Effector CD8-positive, alpha-beta T cell (primary cell): ENCODE data around the gene RAB14.
"Not testable (repeated sequence)": the region's sequence is repeated elsewhere in the genome, so short reads cannot be mapped to it uniquely, and the experiment has no call there.

Source experiments
- DNase-seq: peaks from one replicate; lab custom pipeline; 2025; lab: John Stamatoyannopoulos, UW

The RAB14 gene

GRCh38 chr9:121156263-121156731 is 45.4 kb downstream of the RAB14 start:
- DNase-seq: no peak

DNA sequence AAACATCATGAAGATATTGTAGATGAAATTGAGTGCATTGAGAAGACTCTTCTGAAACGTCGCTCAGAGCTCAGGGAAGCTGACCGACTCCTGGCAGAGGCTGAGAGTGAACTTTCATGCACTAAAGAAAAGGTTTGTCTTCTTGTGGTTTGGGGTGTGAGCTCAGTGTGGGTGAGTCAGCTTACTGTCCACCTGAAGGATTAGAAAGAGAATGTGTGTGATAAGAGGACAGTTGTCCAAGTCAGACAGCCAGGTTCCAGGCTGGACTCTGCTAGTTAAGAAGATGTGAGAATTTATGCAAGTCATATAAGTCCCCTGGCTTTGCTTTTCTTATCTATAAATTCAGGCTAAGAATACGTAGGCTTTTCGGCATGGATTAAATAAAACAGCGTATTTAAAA is 46.9 kb downstream of the RAB14 start:
- DNase-seq: no peak

DNA sequence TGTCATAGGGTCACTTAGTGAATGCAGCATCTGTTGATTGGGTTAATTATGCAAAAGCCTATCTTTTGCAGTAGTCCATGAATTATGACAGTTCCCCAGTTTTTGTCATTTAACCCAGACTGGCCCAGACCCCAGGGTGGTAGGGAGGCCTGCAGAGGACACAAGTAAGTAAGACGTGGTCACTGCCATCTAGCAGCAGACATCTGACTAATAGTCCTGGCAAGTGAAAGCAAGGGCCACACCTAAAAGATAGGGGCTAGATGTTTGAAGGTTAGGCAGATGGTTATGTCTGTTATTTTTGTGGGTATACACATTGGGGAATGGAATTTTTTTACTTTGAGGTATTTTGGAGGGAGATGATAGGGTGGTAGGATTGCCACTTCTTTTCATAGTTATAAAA is 48.0 kb downstream of the RAB14 start:
- no peak for DNase-seq

DNA sequence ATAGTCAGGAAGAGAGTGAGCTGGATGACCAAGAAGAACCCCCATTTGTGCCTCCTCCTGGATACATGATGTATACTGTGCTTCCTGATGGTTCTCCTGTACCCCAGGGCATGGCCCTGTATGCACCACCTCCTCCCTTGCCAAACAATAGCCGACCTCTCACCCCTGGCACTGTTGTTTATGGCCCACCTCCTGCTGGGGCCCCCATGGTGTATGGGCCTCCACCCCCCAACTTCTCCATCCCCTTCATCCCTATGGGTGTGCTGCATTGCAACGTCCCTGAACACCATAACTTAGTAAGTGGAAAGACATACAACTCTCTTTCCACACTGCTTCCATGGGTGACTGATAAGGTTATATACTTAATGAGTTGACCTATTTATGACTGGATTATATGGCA is 51.5 kb downstream of the RAB14 start:
- no peak for DNase-seq

DNA sequence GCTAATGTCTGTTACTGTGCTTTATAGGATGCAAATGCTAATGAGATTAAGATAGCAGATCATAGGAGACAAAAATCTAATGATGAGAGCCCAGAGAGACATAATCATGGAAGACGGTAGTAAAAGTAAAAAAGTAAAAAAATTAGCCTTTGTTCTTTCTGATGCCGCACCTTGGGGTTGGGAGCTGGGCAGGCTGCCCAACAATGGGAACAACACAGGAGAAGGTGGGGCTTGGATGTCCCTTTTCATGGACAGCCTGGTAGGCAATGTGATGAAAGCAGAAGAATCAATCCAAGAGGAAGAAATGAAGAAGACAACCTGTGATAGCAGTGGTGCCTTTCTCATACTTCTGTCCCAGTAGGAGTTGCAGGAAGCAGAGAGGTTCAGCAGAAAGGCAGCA is 57.2 kb downstream of the RAB14 start:
- no peak for DNase-seq

- DNase-seq: no peak
Observed at GRCh38 chr9:121143771-121144170, 57.9 kb downstream of the RAB14 start.

DNA sequence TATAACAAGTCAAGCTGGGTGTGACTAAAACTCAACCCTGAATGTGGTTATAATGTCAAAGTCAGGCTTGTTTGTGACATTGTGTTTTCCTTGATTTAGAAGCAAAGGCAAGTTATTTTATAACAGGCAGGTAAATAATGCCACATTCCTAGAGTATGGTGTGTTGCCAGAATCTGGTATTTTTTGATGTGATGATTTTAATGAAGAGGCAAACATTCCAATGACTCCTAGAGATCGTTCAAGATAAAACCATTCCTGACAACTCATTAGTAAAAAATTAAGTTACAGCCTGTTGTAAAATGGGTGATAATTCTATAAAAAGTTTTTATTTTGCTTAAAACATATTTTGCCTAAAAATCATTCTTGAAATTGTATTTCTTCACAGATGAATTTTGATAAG is 60.0 kb downstream of the RAB14 start:
- no peak for DNase-seq

DNA sequence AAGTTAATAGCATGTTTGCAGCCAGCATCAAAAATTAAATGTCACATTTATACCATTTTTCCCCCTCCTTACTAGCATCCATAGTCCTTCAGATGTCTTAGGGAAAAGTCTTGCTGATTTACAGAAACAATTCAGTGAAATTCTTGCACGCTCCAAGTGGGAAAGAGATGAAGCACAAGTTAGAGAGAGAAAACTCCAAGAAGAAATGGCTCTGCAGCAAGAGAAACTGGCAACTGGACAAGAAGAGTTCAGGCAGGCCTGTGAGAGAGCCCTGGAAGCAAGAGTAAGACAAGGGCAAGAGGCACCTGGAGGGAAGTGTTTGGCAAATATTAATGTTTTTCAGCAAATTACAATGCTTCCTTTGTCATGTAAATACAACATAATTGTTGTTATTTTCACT is 60.4 kb downstream of the RAB14 start:
- no peak for DNase-seq

DNA sequence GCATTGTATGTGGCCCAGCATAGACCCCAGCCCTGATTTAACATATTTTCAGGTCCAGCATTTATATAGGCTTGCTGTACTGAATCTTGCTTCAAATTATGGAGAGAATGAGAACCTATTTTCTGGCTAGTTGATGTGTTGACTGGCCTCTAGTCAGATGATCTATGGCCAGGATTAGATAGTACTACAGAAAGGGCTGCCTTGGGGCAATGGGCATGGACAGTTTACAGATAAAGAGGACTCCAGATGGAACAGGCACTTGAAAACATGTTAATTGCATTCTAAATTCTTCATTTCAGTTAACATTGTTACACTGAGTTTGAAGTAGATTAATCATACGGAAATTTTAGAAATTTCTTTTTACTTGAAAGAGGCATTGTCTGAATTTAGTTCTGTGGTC is 61.5 kb downstream of the RAB14 start:
- no peak for DNase-seq

DNA sequence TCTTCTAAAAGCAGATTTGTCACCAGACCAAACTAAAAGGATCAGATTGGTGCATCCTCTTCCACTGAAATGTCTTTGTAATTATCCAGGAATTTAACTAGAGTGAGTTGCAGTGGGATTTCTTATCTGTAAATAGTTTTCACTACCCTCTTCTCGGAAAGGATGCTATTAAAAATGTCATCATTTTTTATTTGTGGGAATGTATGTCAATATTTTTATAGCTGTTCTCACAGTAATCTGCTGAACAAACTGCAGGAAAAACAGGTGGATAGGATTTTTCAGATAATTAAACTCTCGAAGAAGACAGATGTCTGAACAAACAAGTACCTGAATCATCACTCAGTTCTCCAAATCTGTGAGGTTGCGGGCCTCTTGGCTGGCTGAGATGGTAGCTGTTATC is 62.7 kb downstream of the RAB14 start:
- DNase-seq: no peak

DNA sequence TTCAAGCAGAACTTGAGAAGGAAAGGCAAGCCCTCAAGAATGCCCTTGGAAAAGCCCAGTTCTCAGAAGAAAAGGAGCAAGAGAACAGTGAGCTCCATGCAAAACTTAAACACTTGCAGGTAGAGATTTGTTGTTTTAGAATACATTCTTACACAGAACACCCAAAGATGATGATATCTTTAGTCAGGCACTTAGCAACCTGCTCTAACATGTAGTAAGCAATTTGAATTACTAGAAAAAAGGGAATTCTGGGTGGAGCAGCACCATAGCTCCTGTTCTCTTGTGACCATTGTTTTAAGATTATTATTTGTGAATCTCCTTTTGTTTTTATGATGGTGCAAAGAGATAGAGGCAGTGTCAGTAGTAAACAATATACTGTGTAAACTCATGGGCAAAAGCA is 63.1 kb downstream of the RAB14 start:
- DNase-seq: no peak

GRCh38 chr9:121135642-121136041 is 66.0 kb downstream of the RAB14 start:
- no peak for DNase-seq

- peak; percentile 23 for DNase-seq
Observed at GRCh38 chr9:121133104-121133816, 68.4 kb downstream of the RAB14 start.

- not testable (repeated sequence) for DNase-seq
Observed at GRCh38 chr9:121129384-121129783, 72.3 kb downstream of the RAB14 start.
